ENCODE data around the gene ATP13A1.
A peak's percentile ranks its signal among the peaks of the same experiment; 100 is the strongest.

The ATP13A1 gene

GRCh38 chr19:19662344-19662743 is 1.1 kb downstream of the ATP13A1 start:
- DNase-seq (ENCODE audit: low read depth, low spot score), result no peak
- Histone ChIP-seq H3K9me3 (ENCODE audit: insufficient read depth, low read length) (no peaks in the 10 kb centered on the region), H3K27me3 (ENCODE audit: insufficient read depth, insufficient read length) (no peaks in the 10 kb centered on the region), H3K4me3 (ENCODE audit: insufficient read length, low read depth) (peak overlapping the region; percentile 100), H3K36me3 (ENCODE audit: insufficient read depth, insufficient read length, low read length) (peaks cover 43% of the 10 kb centered on the region), H3K4me1 (ENCODE audit: insufficient read depth, insufficient read length) (peaks cover 12% of the 10 kb centered on the region), H3K9ac (ENCODE audit: insufficient read length, low read depth) (peak overlapping the region; percentile 43)
- TF ChIP-seq SUZ12 (IDR thresholded peaks at IDR 0.05; ENCODE audit: extremely low read depth, insufficient read depth, insufficient read length) (no peak), YY1 (IDR thresholded peaks at IDR 0.05; ENCODE audit: insufficient read depth, insufficient read length) (no peak), ZNF274 (IDR thresholded peaks at IDR 0.05; ENCODE audit: low read depth, low read length) (no peak)

- H3K9ac ChIP-seq (ENCODE audit: insufficient read length, low read depth), result peak overlapping the region; percentile 43
- H3K27me3 ChIP-seq (ENCODE audit: insufficient read depth, insufficient read length), result no peaks in the 10 kb centered on the region
- peaks cover 49% of the 10 kb centered on the region for H3K36me3 ChIP-seq (ENCODE audit: insufficient read depth, insufficient read length, low read length)
- peaks cover 12% of the 10 kb centered on the region for H3K4me1 ChIP-seq (ENCODE audit: insufficient read depth, insufficient read length)
- TF ChIP-seq ZNF274 (IDR thresholded peaks at IDR 0.05; ENCODE audit: low read depth, low read length) (no peak), SUZ12 (IDR thresholded peaks at IDR 0.05; ENCODE audit: extremely low read depth, insufficient read depth, insufficient read length) (no peak), YY1 (IDR thresholded peaks at IDR 0.05; ENCODE audit: insufficient read depth, insufficient read length) (no peak)
- no peak overlapping the region for H3K4me3 ChIP-seq (ENCODE audit: insufficient read length, low read depth)
- no peaks in the 10 kb centered on the region for H3K9me3 ChIP-seq (ENCODE audit: insufficient read depth, low read length)
- DNase-seq (ENCODE audit: low read depth, low spot score), result no peak
Observed at GRCh38 chr19:19661675-19662251, 1.7 kb downstream of the ATP13A1 start.

- Histone ChIP-seq H3K9me3 (ENCODE audit: insufficient read depth, low read length) (no peaks in the 10 kb centered on the region), H3K36me3 (ENCODE audit: insufficient read depth, insufficient read length, low read length) (peaks cover 54% of the 10 kb centered on the region)
Observed at GRCh38 chr19:19661141-19661674, 2.3 kb downstream of the ATP13A1 start.

GRCh38 chr19:19659646-19660245 is 3.7 kb downstream of the ATP13A1 start:
- peaks cover 12% of the 10 kb centered on the region for H3K4me1 ChIP-seq (ENCODE audit: insufficient read depth, insufficient read length)
- H3K9ac ChIP-seq (ENCODE audit: insufficient read length, low read depth), result no peak overlapping the region
- DNase-seq (ENCODE audit: low read depth, low spot score), result no peak
- H3K4me3 ChIP-seq (ENCODE audit: insufficient read length, low read depth), result no peak overlapping the region
- H3K36me3 ChIP-seq (ENCODE audit: insufficient read depth, insufficient read length, low read length), result peaks cover 69% of the 10 kb centered on the region
- H3K27me3 ChIP-seq (ENCODE audit: insufficient read depth, insufficient read length), result no peaks in the 10 kb centered on the region
- no peak for TF ChIP-seq ZNF274 (IDR thresholded peaks at IDR 0.05; ENCODE audit: low read depth, low read length)
- TF ChIP-seq YY1 (IDR thresholded peaks at IDR 0.05; ENCODE audit: insufficient read depth, insufficient read length), result no peak
- no peak for TF ChIP-seq SUZ12 (IDR thresholded peaks at IDR 0.05; ENCODE audit: extremely low read depth, insufficient read depth, insufficient read length)
- no peaks in the 10 kb centered on the region for H3K9me3 ChIP-seq (ENCODE audit: insufficient read depth, low read length)

More at GRCh38 chr19:19661141-19661674, 2.3 kb downstream of the ATP13A1 start:
- no peaks in the 10 kb centered on the region for H3K27me3 ChIP-seq (ENCODE audit: insufficient read depth, insufficient read length)
- TF ChIP-seq SUZ12 (IDR thresholded peaks at IDR 0.05; ENCODE audit: extremely low read depth, insufficient read depth, insufficient read length) (no peak), YY1 (IDR thresholded peaks at IDR 0.05; ENCODE audit: insufficient read depth, insufficient read length) (no peak), ZNF274 (IDR thresholded peaks at IDR 0.05; ENCODE audit: low read depth, low read length) (no peak)
- DNase-seq (ENCODE audit: low read depth, low spot score), result no peak
- H3K4me1 ChIP-seq (ENCODE audit: insufficient read depth, insufficient read length), result peaks cover 12% of the 10 kb centered on the region
- H3K9ac ChIP-seq (ENCODE audit: insufficient read length, low read depth), result peak overlapping the region; percentile 43
- H3K4me3 ChIP-seq (ENCODE audit: insufficient read length, low read depth), result no peak overlapping the region

- no peak for DNase-seq (ENCODE audit: low read depth, low spot score)
- H3K4me3 ChIP-seq (ENCODE audit: insufficient read length, low read depth), result no peak overlapping the region
- no peak overlapping the region for H3K9ac ChIP-seq (ENCODE audit: insufficient read length, low read depth)
Observed at GRCh38 chr19:19657397-19657783, 6.1 kb downstream of the ATP13A1 start.

GRCh38 chr19:19656451-19657396 is 6.8 kb downstream of the ATP13A1 start:
- TF ChIP-seq ZNF274 (IDR thresholded peaks at IDR 0.05; ENCODE audit: low read depth, low read length) (no peak), SUZ12 (IDR thresholded peaks at IDR 0.05; ENCODE audit: extremely low read depth, insufficient read depth, insufficient read length) (no peak), YY1 (IDR thresholded peaks at IDR 0.05; ENCODE audit: insufficient read depth, insufficient read length) (no peak)
- no peaks in the 10 kb centered on the region for H3K27me3 ChIP-seq (ENCODE audit: insufficient read depth, insufficient read length)
- no peak overlapping the region for H3K4me3 ChIP-seq (ENCODE audit: insufficient read length, low read depth)
- H3K36me3 ChIP-seq (ENCODE audit: insufficient read depth, insufficient read length, low read length), result peaks cover 91% of the 10 kb centered on the region
- H3K9ac ChIP-seq (ENCODE audit: insufficient read length, low read depth), result no peak overlapping the region
- DNase-seq (ENCODE audit: low read depth, low spot score), result no peak
- no peaks in the 10 kb centered on the region for H3K9me3 ChIP-seq (ENCODE audit: insufficient read depth, low read length)
- peaks cover 9% of the 10 kb centered on the region for H3K4me1 ChIP-seq (ENCODE audit: insufficient read depth, insufficient read length)

More at GRCh38 chr19:19657397-19657783, 6.1 kb downstream of the ATP13A1 start:
- TF ChIP-seq ZNF274 (IDR thresholded peaks at IDR 0.05; ENCODE audit: low read depth, low read length), result no peak
- TF ChIP-seq YY1 (IDR thresholded peaks at IDR 0.05; ENCODE audit: insufficient read depth, insufficient read length), result no peak
- no peak for TF ChIP-seq SUZ12 (IDR thresholded peaks at IDR 0.05; ENCODE audit: extremely low read depth, insufficient read depth, insufficient read length)
- Histone ChIP-seq H3K9me3 (ENCODE audit: insufficient read depth, low read length) (no peaks in the 10 kb centered on the region), H3K36me3 (ENCODE audit: insufficient read depth, insufficient read length, low read length) (peaks cover 91% of the 10 kb centered on the region), H3K27me3 (ENCODE audit: insufficient read depth, insufficient read length) (no peaks in the 10 kb centered on the region), H3K4me1 (ENCODE audit: insufficient read depth, insufficient read length) (peaks cover 12% of the 10 kb centered on the region)

Data from NT2/D1 (cell line).